ENCODE results near the gene PALM. TPM values are rescaled to one million over a fixed set of nuclear protein-coding genes. Genes with fewer than 3 reads are reported as not detected.

PALM gene
- polyA plus RNA-seq, 2 of the 4 experiments (the other 2 are of a cell fraction) = 3.0 to 15.7 TPM

DNA sequence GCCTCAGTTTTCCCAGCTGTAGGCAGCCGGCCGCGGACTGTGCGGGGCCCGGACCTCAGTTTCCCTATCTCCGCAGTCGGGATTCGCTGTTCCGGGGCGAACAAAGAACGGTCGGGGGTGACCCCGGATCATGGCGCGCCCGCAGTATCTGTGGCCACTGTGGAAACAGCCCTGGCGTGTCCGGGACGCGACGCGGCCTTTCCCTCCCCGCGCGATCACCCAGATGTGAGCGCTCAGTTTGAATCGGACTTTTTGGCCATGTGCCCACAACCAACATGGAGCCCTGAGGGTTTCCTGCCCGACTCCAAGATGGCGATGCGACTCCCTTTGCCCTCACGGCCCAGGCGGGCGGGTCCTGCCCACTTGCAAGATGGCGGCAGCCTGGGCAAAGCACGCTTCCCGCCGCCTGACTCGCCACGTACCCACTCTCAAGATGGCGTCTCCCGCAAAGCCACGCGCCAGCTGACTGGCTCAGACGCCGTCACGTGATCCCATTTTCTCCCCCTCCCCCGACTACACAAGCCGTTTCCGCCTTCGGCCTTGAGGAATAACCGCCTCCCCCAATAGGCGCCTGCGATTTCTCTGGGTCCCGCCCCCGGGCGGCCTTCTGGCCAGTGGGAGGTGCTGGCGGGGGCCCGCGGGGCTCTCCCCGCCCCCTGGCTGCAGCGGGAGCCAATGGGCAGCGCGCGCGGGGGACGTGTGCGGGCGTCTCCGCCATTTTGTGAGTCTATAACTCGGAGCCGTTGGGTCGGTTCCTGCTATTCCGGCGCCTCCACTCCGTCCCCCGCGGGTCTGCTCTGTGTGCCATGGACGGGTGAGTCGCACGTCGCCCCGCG lies 88.2 kb downstream of the PALM start, which contains the start of gene PTBP1 (continued):
- TF ChIP-seq ZNF302 (CRISPR knock-in tag; IDR thresholded peaks at IDR 0.05) (no peak), USF2 (IDR thresholded peaks at IDR 0.05) (peak; percentile 98), HOXA7 (CRISPR knock-in tag; IDR thresholded peaks at IDR 0.05) (no peak), MYC (IDR thresholded peaks at IDR 0.05; ENCODE audit: borderline replicate concordance, low read length) (peak; percentile 94)

Other genes starting within 250 kb of the PALM start
- gene SHC2, start 247.9 kb upstream of the PALM start, polyA plus RNA-seq (2011; rRNA removed) = 0.36 and 0.87 TPM in 2 replicates
- gene SHC2, start 247.9 kb upstream of the PALM start, polyA plus RNA-seq (2017; fragmentation: RNase III; extraction: RNeasy Plus Mini Kit Qiagen cat#74134 plus additional on column Dnase treatment) = 0.21 to 0.66 TPM (median 0.58 TPM) in 3 replicates
- gene MADCAM1, start 212.4 kb upstream of the PALM start, polyA plus RNA-seq (2011; rRNA removed) = 0.06 and 0.09 TPM in 2 replicates
- 0.25 to 0.41 TPM (median 0.34 TPM) in 3 replicates for gene MADCAM1, start 212.4 kb upstream of the PALM start, polyA plus RNA-seq (2017; fragmentation: RNase III; extraction: RNeasy Plus Mini Kit Qiagen cat#74134 plus additional on column Dnase treatment)
- gene TPGS1, start 201.4 kb upstream of the PALM start, polyA plus RNA-seq (2011; rRNA removed) = 2.3 and 2.7 TPM in 2 replicates
- 12.5 to 13.8 TPM (median 13.1 TPM) in 3 replicates for gene TPGS1, start 201.4 kb upstream of the PALM start, polyA plus RNA-seq (2017; fragmentation: RNase III; extraction: RNeasy Plus Mini Kit Qiagen cat#74134 plus additional on column Dnase treatment)
- 36.9 and 37.4 TPM in 2 replicates for gene CDC34, start 177.2 kb upstream of the PALM start, polyA plus RNA-seq (2011; rRNA removed)
- gene CDC34, start 177.2 kb upstream of the PALM start, polyA plus RNA-seq (2017; fragmentation: RNase III; extraction: RNeasy Plus Mini Kit Qiagen cat#74134 plus additional on column Dnase treatment) = 56.3 to 62.6 TPM (median 57.6 TPM) in 3 replicates
- not detected in 2 replicates for gene GZMM, start 164.9 kb upstream of the PALM start, polyA plus RNA-seq (2011; rRNA removed)
- gene GZMM, start 164.9 kb upstream of the PALM start, polyA plus RNA-seq (2017; fragmentation: RNase III; extraction: RNeasy Plus Mini Kit Qiagen cat#74134 plus additional on column Dnase treatment) = 0.11 TPM in 1 of 3 replicates, not detected in the others
- gene BSG, start 136.3 kb upstream of the PALM start, polyA plus RNA-seq (2011; rRNA removed) = 237 and 285 TPM in 2 replicates
- 528 to 583 TPM (median 579 TPM) in 3 replicates for gene BSG, start 136.3 kb upstream of the PALM start, polyA plus RNA-seq (2017; fragmentation: RNase III; extraction: RNeasy Plus Mini Kit Qiagen cat#74134 plus additional on column Dnase treatment)
- gene HCN2, start 119.1 kb upstream of the PALM start, polyA plus RNA-seq (2011; rRNA removed) = 2.7 and 7.1 TPM in 2 replicates
- 23.2 to 24.8 TPM (median 24.7 TPM) in 3 replicates for gene HCN2, start 119.1 kb upstream of the PALM start, polyA plus RNA-seq (2017; fragmentation: RNase III; extraction: RNeasy Plus Mini Kit Qiagen cat#74134 plus additional on column Dnase treatment)
- 41.9 and 59.8 TPM in 2 replicates for gene POLRMT, start 75.4 kb upstream of the PALM start, polyA plus RNA-seq (2011; rRNA removed)
- 65.0 to 68.8 TPM (median 66.5 TPM) in 3 replicates for gene POLRMT, start 75.4 kb upstream of the PALM start, polyA plus RNA-seq (2017; fragmentation: RNase III; extraction: RNeasy Plus Mini Kit Qiagen cat#74134 plus additional on column Dnase treatment)
- gene FGF22, start 69.1 kb upstream of the PALM start, polyA plus RNA-seq (2011; rRNA removed) = 0.13 TPM in 1 of 2 replicates, not detected in the other
- 0.79 to 1.1 TPM (median 1.0 TPM) in 3 replicates for gene FGF22, start 69.1 kb upstream of the PALM start, polyA plus RNA-seq (2017; fragmentation: RNase III; extraction: RNeasy Plus Mini Kit Qiagen cat#74134 plus additional on column Dnase treatment)
- gene RNF126, start 45.7 kb upstream of the PALM start, polyA plus RNA-seq (2011; rRNA removed) = 3.1 and 4.9 TPM in 2 replicates
- gene RNF126, start 45.7 kb upstream of the PALM start, polyA plus RNA-seq (2017; fragmentation: RNase III; extraction: RNeasy Plus Mini Kit Qiagen cat#74134 plus additional on column Dnase treatment) = 35.0 to 36.3 TPM (median 35.4 TPM) in 3 replicates
- gene FSTL3, start 32.5 kb upstream of the PALM start, polyA plus RNA-seq (2011; rRNA removed) = 45.5 and 58.1 TPM in 2 replicates
- gene FSTL3, start 32.5 kb upstream of the PALM start, polyA plus RNA-seq (2017; fragmentation: RNase III; extraction: RNeasy Plus Mini Kit Qiagen cat#74134 plus additional on column Dnase treatment) = 110 to 131 TPM (median 118 TPM) in 3 replicates
- gene PRSS57, start 13.5 kb upstream of the PALM start, polyA plus RNA-seq (2011; rRNA removed) = 0.10 TPM in 1 of 2 replicates, not detected in the other
- not detected in 3 replicates for gene PRSS57, start 13.5 kb upstream of the PALM start, polyA plus RNA-seq (2017; fragmentation: RNase III; extraction: RNeasy Plus Mini Kit Qiagen cat#74134 plus additional on column Dnase treatment)
- 38.3 and 46.5 TPM in 2 replicates for gene MISP, start 42.2 kb downstream of the PALM start, polyA plus RNA-seq (2011; rRNA removed)
- 56.9 to 62.7 TPM (median 61.4 TPM) in 3 replicates for gene MISP, start 42.2 kb downstream of the PALM start, polyA plus RNA-seq (2017; fragmentation: RNase III; extraction: RNeasy Plus Mini Kit Qiagen cat#74134 plus additional on column Dnase treatment)
- gene PTBP1, start 88.5 kb downstream of the PALM start, polyA plus RNA-seq (2011; rRNA removed) = 144 and 207 TPM in 2 replicates
- gene PTBP1, start 88.5 kb downstream of the PALM start, polyA plus RNA-seq (2017; fragmentation: RNase III; extraction: RNeasy Plus Mini Kit Qiagen cat#74134 plus additional on column Dnase treatment) = 264 to 299 TPM (median 285 TPM) in 3 replicates
- gene PLPPR3, start 113.0 kb downstream of the PALM start, polyA plus RNA-seq (2011; rRNA removed) = 2.6 and 3.2 TPM in 2 replicates
- 3.5 to 4.2 TPM (median 3.7 TPM) in 3 replicates for gene PLPPR3, start 113.0 kb downstream of the PALM start, polyA plus RNA-seq (2017; fragmentation: RNase III; extraction: RNeasy Plus Mini Kit Qiagen cat#74134 plus additional on column Dnase treatment)
- gene AZU1, start 118.9 kb downstream of the PALM start, polyA plus RNA-seq (2011; rRNA removed) = 0.15 and 0.31 TPM in 2 replicates
- gene AZU1, start 118.9 kb downstream of the PALM start, polyA plus RNA-seq (2017; fragmentation: RNase III; extraction: RNeasy Plus Mini Kit Qiagen cat#74134 plus additional on column Dnase treatment) = 0.26 to 0.55 TPM (median 0.32 TPM) in 3 replicates
- 0.21 and 0.36 TPM in 2 replicates for gene PRTN3, start 132.1 kb downstream of the PALM start, polyA plus RNA-seq (2011; rRNA removed)
- gene PRTN3, start 132.1 kb downstream of the PALM start, polyA plus RNA-seq (2017; fragmentation: RNase III; extraction: RNeasy Plus Mini Kit Qiagen cat#74134 plus additional on column Dnase treatment) = 0.18 to 0.39 TPM (median 0.24 TPM) in 3 replicates
- gene ELANE, start 143.4 kb downstream of the PALM start, polyA plus RNA-seq (2011; rRNA removed) = 0.15 and 0.35 TPM in 2 replicates
- gene ELANE, start 143.4 kb downstream of the PALM start, polyA plus RNA-seq (2017; fragmentation: RNase III; extraction: RNeasy Plus Mini Kit Qiagen cat#74134 plus additional on column Dnase treatment) = 0.14 to 0.15 TPM (median 0.15 TPM) in 3 replicates
- gene CFD, start 150.7 kb downstream of the PALM start, polyA plus RNA-seq (2011; rRNA removed) = 7.6 TPM in 2 replicates
- 13.8 to 14.8 TPM (median 14.3 TPM) in 3 replicates for gene CFD, start 150.7 kb downstream of the PALM start, polyA plus RNA-seq (2017; fragmentation: RNase III; extraction: RNeasy Plus Mini Kit Qiagen cat#74134 plus additional on column Dnase treatment)
- gene MED16, start 184.3 kb downstream of the PALM start, polyA plus RNA-seq (2011; rRNA removed) = 8.0 TPM in 2 replicates
- 11.9 to 13.9 TPM (median 12.7 TPM) in 3 replicates for gene MED16, start 184.3 kb downstream of the PALM start, polyA plus RNA-seq (2017; fragmentation: RNase III; extraction: RNeasy Plus Mini Kit Qiagen cat#74134 plus additional on column Dnase treatment)
- gene RNU6-9, start 184.5 kb downstream of the PALM start, polyA plus RNA-seq (2011; rRNA removed) = not detected in 2 replicates
- not detected in 3 replicates for gene RNU6-9, start 184.5 kb downstream of the PALM start, polyA plus RNA-seq (2017; fragmentation: RNase III; extraction: RNeasy Plus Mini Kit Qiagen cat#74134 plus additional on column Dnase treatment)
- gene R3HDM4, start 204.3 kb downstream of the PALM start, polyA plus RNA-seq (2011; rRNA removed) = 16.9 and 22.7 TPM in 2 replicates
- 18.8 to 24.8 TPM (median 20.7 TPM) in 3 replicates for gene R3HDM4, start 204.3 kb downstream of the PALM start, polyA plus RNA-seq (2017; fragmentation: RNase III; extraction: RNeasy Plus Mini Kit Qiagen cat#74134 plus additional on column Dnase treatment)
- 0.05 and 0.14 TPM in 2 replicates for gene KISS1R, start 208.4 kb downstream of the PALM start, polyA plus RNA-seq (2011; rRNA removed)
- 0.18 to 0.79 TPM (median 0.38 TPM) in 3 replicates for gene KISS1R, start 208.4 kb downstream of the PALM start, polyA plus RNA-seq (2017; fragmentation: RNase III; extraction: RNeasy Plus Mini Kit Qiagen cat#74134 plus additional on column Dnase treatment)
- 3.3 and 3.4 TPM in 2 replicates for gene ARID3A, start 217.1 kb downstream of the PALM start, polyA plus RNA-seq (2011; rRNA removed)
- gene ARID3A, start 217.1 kb downstream of the PALM start, polyA plus RNA-seq (2017; fragmentation: RNase III; extraction: RNeasy Plus Mini Kit Qiagen cat#74134 plus additional on column Dnase treatment) = 4.6 to 6.1 TPM (median 5.4 TPM) in 3 replicates

All from A549 (cell line).